ENCODE measurements around the gene ATXN7L2.

Gene ATXN7L2

DNA sequence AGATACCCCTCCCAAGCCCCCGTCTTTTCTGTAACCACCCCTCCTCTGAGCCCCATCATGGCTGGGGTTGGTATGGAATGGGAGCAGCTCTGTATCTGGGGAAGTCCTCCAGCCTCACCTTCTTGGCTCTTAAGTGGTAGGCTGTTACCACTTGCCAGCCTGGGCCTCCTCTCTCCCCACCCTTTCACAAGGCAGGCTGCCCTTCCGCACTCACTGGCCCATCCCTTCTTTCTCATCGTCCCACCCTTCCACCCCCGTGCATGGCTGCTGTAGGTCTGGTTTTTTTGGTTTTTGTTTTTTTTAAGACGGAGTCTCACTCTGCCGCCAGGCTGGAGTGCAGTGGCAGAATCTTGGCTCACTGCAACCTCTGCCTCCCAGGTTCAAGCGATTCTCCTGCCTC, 15.4 kb downstream of the ATXN7L2 start:
- TF ChIP-seq, protein P1, sequence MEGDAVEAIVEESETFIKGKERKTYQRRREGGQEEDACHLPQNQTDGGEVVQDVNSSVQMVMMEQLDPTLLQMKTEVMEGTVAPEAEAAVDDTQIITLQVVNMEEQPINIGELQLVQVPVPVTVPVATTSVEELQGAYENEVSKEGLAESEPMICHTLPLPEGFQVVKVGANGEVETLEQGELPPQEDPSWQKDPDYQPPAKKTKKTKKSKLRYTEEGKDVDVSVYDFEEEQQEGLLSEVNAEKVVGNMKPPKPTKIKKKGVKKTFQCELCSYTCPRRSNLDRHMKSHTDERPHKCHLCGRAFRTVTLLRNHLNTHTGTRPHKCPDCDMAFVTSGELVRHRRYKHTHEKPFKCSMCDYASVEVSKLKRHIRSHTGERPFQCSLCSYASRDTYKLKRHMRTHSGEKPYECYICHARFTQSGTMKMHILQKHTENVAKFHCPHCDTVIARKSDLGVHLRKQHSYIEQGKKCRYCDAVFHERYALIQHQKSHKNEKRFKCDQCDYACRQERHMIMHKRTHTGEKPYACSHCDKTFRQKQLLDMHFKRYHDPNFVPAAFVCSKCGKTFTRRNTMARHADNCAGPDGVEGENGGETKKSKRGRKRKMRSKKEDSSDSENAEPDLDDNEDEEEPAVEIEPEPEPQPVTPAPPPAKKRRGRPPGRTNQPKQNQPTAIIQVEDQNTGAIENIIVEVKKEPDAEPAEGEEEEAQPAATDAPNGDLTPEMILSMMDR (IDR thresholded peaks at IDR 0.05): no peak
- no peak for TF ChIP-seq ZFX (IDR thresholded peaks at IDR 0.05; ENCODE audit: borderline replicate concordance)
- H3K27ac ChIP-seq: no peak overlapping the region

DNA sequence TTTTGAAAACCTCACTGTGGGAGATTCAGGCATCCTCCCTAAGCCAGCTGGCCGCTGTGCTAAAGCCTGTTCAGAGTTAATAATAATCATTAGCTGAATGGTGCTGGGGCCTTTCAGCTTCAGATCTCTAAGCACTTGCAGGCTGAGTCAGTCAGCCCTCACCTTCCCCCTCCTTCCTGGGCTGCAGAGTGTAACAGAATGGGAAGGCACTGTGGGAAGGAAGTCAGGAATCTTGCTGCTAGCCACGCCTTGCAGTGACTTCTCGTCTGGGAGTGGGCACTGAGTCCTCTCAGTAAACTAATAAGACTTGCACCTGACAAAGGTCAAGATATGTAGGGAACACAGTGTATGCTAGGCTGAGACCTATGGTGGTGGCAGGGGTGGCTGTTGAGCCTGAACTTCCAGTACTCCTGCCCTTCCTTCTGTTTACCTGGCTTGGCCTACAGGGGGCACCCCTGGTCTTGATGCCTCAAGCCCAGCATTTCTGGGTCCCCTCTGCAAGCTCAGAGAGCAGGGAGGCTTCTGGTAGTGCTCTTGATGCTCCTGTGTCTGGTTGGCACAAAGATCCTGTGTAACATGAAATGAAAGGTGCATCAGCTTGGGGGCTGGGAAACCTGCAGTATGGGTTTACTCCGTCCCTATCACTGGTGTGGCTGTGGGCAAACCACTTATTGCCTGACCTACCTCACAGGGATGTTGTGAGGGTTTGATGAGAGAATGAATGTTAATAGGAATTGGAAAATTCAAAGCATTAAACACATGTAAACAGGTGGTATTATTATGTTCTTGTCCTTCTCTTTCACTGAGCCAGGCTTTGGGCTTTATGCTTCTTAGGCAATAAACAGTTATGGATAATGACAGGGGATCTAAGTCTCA, 16.2 kb downstream of the ATXN7L2 start:
- H3K27ac ChIP-seq: no peak overlapping the region

DNA sequence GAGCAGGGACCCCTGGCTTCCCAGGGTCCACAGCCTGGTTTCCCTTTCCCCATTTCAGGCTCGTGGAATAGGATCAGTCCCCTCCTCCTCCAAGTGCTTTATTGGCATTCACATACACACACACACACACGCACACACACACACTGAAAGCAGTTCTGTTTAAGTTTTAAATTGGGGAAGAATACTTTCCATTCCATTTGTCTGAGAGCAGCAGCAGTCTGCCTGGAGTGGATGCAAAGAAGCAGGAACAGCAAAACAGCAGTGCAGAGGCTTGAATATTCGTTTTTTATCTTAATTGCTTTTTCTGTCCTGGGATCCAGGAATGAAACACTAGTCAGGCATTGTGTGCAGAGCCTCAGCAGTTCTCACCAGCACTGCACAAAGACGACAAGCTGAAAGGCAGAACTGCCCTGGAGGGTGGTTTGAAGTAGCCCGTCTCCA, 17.3 kb downstream of the ATXN7L2 start:
- H3K27ac ChIP-seq: no peak overlapping the region
- TF ChIP-seq ZFX (IDR thresholded peaks at IDR 0.05; ENCODE audit: borderline replicate concordance): no peak
- TF ChIP-seq, protein P1 (IDR thresholded peaks at IDR 0.05): no peak

More for the DNA sequence above, 16.2 kb downstream of the ATXN7L2 start:
- TF ChIP-seq ZFX (IDR thresholded peaks at IDR 0.05; ENCODE audit: borderline replicate concordance): no peak
- TF ChIP-seq, protein P1 (IDR thresholded peaks at IDR 0.05): peak; percentile 68

- TF ChIP-seq, protein P1 (IDR thresholded peaks at IDR 0.05): no peak
- no peak for TF ChIP-seq ZFX (IDR thresholded peaks at IDR 0.05; ENCODE audit: borderline replicate concordance)
- H3K27ac ChIP-seq: no peak overlapping the region
These were observed 18.1 kb downstream of the ATXN7L2 start for GRCh38 chr1:109501644-109502363.

DNA sequence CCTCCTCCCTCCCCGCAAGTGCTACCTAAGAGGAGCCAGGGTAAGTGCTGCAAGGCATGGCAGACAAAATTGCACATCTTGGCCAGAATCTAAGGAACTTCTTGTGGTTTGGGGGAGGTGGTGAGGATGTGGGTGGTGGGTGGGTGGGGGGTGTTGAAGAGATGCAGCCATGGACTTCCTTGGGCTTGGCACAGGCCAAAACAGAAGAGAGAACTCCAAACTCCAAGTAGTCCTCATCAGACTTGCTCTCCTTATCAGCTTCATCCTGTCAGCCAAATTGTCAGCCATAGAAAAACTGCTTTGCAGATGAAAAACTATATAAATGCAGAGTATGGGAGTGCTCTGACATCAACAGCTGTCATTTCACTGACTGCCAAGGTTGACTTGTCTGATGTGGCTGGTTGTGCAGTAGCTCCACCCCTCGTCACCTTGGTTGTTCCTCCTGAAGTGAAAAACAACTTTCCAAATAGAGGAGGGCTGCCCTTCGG, 18.7 kb downstream of the ATXN7L2 start:
- TF ChIP-seq, protein P1 (IDR thresholded peaks at IDR 0.05): no peak
- no peak for TF ChIP-seq ZFX (IDR thresholded peaks at IDR 0.05; ENCODE audit: borderline replicate concordance)
- no peak overlapping the region for H3K27ac ChIP-seq

GRCh38 chr1:109503935-109504334, 20.2 kb downstream of the ATXN7L2 start:
- no peak overlapping the region for H3K27ac ChIP-seq
- TF ChIP-seq, protein P1 (IDR thresholded peaks at IDR 0.05): no peak
- TF ChIP-seq ZFX (IDR thresholded peaks at IDR 0.05; ENCODE audit: borderline replicate concordance): no peak

Data from 22Rv1 (cell line).